H1 (cell line): ENCODE data around the gene ZNF669. TPM values are rescaled to one million over a fixed set of nuclear protein-coding genes. Genes with fewer than 3 reads are reported as not detected.

Experiments used
- CTCF ChIA-PET: fragments of 300-600 bp; sonication (Branson Sonifier 250); formaldehyde crosslinking; loops from one replicate; lab custom pipeline; 2021; ENCODE audit not compliant: partially characterized antibody; lab: Charles Lee
- POLR2A ChIA-PET: fragments of 300-600 bp; sonication (Branson Sonifier 250); formaldehyde crosslinking; loops from one replicate; lab custom pipeline; 2021; ENCODE audit warnings: inconsistent platforms; ENCODE audit not compliant: partially characterized antibody; lab: Charles Lee
- DNase-seq, 2 experiments: peaks; one replicate each; pipeline versions ENCODE4 v3.0.0 to v3.0.0-alpha.2; 2010 to 2022; ENCODE audit warnings: low spot score in 2 of 2, low read depth in 1 of 2, mixed read lengths in 1 of 2
- FAIRE-seq: peaks from 2 replicates; lab custom pipeline; 2011; peaks lifted over from hg19 to GRCh38; lab: Jason Lieb, UNC
- H2AFZ ChIP-seq: 2 replicates; pipeline ENCODE4 v1.8.1; 2012; ENCODE audit warnings: low read length, inconsistent platforms
- H2AK5ac ChIP-seq: 2 replicates; pipeline ENCODE4 v1.6.1; 2013; ENCODE audit warnings: low read depth, low read length
- H2BK120ac ChIP-seq: replicated peaks from 2 replicates; pipeline ENCODE3; 2013; ENCODE audit warnings: low read depth, low read length, inconsistent platforms
- H2BK12ac ChIP-seq: 2 replicates; pipeline ENCODE4 v1.6.1; 2013; ENCODE audit warnings: low read depth, low read length
- H2BK15ac ChIP-seq: 2 replicates; pipeline ENCODE4 v1.6.1; 2013; ENCODE audit warnings: low read length
- H2BK20ac ChIP-seq: 2 replicates; pipeline ENCODE4 v1.6.1; 2013; ENCODE audit warnings: low read length
- H2BK5ac ChIP-seq: 2 replicates; pipeline ENCODE4 v1.6.1; 2013; ENCODE audit warnings: low read depth, low read length
- H3K14ac ChIP-seq: 2 replicates; pipeline ENCODE4 v1.6.1; 2013; ENCODE audit warnings: inconsistent platforms; ENCODE audit not compliant: insufficient read length
- H3K18ac ChIP-seq: 2 replicates; pipeline ENCODE4 v1.6.1; 2013; ENCODE audit warnings: low read length; ENCODE audit errors: extremely low read depth
- H3K23ac ChIP-seq: 2 replicates; pipeline ENCODE4 v1.6.1; 2013; ENCODE audit warnings: inconsistent platforms; ENCODE audit not compliant: insufficient read length
- H3K23me2 ChIP-seq: 2 replicates; pipeline ENCODE4 v1.6.1; 2013; ENCODE audit warnings: low read depth, low read length
- H3K27ac ChIP-seq: 2 replicates; pipeline ENCODE4 v1.6.1; 2011; ENCODE audit warnings: low read depth, low read length, inconsistent platforms
- H3K27me3 ChIP-seq, 4 experiments: replicated peaks in 1 of 4; 1 replicate in 1 of 4; 2 replicates in 3 of 4; pipeline versions ENCODE4 v1.6.1 to v1.8.1; 2011 to 2013; ENCODE audit warnings: low read length in 3 of 4, mild to moderate bottlenecking in 3 of 4, inconsistent platforms in 2 of 4, mixed read lengths in 2 of 4, moderate library complexity in 1 of 4; ENCODE audit not compliant: control insufficient read depth in 3 of 4, insufficient read depth in 3 of 4; ENCODE audit errors: extremely low read depth in 1 of 4
- H3K36me3 ChIP-seq, 4 experiments: 2 replicates each; pipeline versions ENCODE4 v1.6.1 to v1.8.1; 2011 to 2013; ENCODE audit warnings: mild to moderate bottlenecking in 4 of 4, low read length in 3 of 4, moderate library complexity in 2 of 4, control low read depth in 1 of 4, inconsistent platforms in 1 of 4; ENCODE audit not compliant: insufficient read depth in 4 of 4, control insufficient read depth in 2 of 4
- H3K4ac ChIP-seq: replicated peaks from 2 replicates; pipeline ENCODE3; 2013; ENCODE audit warnings: low read length, low read depth, mixed read lengths, inconsistent platforms; ENCODE audit not compliant: insufficient read length
- H3K4me1 ChIP-seq, 4 experiments: replicated peaks in 1 of 4; 1 replicate in 1 of 4; 2 replicates in 3 of 4; pipeline versions ENCODE4 v1.6.1 to v1.8.1; 2011 to 2013; ENCODE audit warnings: low read length in 3 of 4, inconsistent platforms in 2 of 4, mixed read lengths in 1 of 4; ENCODE audit not compliant: insufficient read depth in 4 of 4, control insufficient read depth in 3 of 4
- H3K4me2 ChIP-seq, 2 experiments: 2 replicates each; pipeline versions ENCODE4 v1.6.1 to v1.8.1; 2011 to 2013; ENCODE audit warnings: low read depth in 2 of 2, low read length in 2 of 2, control low read depth in 1 of 2, inconsistent platforms in 1 of 2, mild to moderate bottlenecking in 1 of 2; ENCODE audit not compliant: insufficient read depth in 1 of 2
- H3K4me3 ChIP-seq, 4 experiments: fragments of 200-600, 300-600 bp in 1 of 4; sonication (generic), shearing (Covaris generic), sonication (Bioruptor Twin) in 1 of 4; 2 replicates each; pipeline versions ENCODE4 v1.5.1 to v1.8.1; 2011 to 2016; ENCODE audit warnings: low read length in 4 of 4, low read depth in 3 of 4, control low read depth in 2 of 4, inconsistent platforms in 2 of 4, mild to moderate bottlenecking in 2 of 4, mixed read lengths in 1 of 4, moderate library complexity in 1 of 4; ENCODE audit not compliant: insufficient read depth in 2 of 4; ENCODE audit errors: extremely low read depth in 1 of 4
- H3K56ac ChIP-seq: replicated peaks from 2 replicates; pipeline ENCODE3; 2013; ENCODE audit warnings: low read depth, mild to moderate bottlenecking, mixed read lengths, low read length, inconsistent platforms; ENCODE audit not compliant: insufficient read length
- H3K79me1 ChIP-seq: 2 replicates; pipeline ENCODE4 v1.6.1; 2013; ENCODE audit warnings: low read depth, low read length, control low read depth
- H3K79me2 ChIP-seq, 2 experiments: 2 replicates each; pipeline versions ENCODE4 v1.6.1 to v1.8.1; 2012 to 2013; ENCODE audit warnings: low read length in 2 of 2, mild to moderate bottlenecking in 2 of 2, inconsistent platforms in 1 of 2; ENCODE audit not compliant: insufficient read depth in 2 of 2, control insufficient read depth in 1 of 2
- H3K9ac ChIP-seq, 4 experiments: replicated peaks in 1 of 4; 1 replicate in 1 of 4; 2 replicates in 3 of 4; pipeline versions ENCODE4 v1.6.1 to v1.8.1; 2011 to 2013; ENCODE audit warnings: low read depth in 3 of 4, low read length in 3 of 4, control low read depth in 2 of 4, mild to moderate bottlenecking in 2 of 4, moderate library complexity in 2 of 4, inconsistent platforms in 1 of 4; ENCODE audit errors: extremely low read depth in 1 of 4
- H3K9me3 ChIP-seq, 2 experiments: 2 replicates each; pipeline versions ENCODE4 v1.6.1 to v1.8.1; 2012 to 2013; ENCODE audit warnings: mild to moderate bottlenecking in 2 of 2, moderate library complexity in 2 of 2, control low read depth in 1 of 2, inconsistent platforms in 1 of 2, low read depth in 1 of 2, low read length in 1 of 2, mixed read lengths in 1 of 2; ENCODE audit not compliant: insufficient read depth in 2 of 2
- H4K20me1 ChIP-seq, 2 experiments: replicated peaks in 1 of 2; 2 replicates each; pipeline versions ENCODE3 to v1.8.1; 2011 to 2013; ENCODE audit warnings: inconsistent platforms in 2 of 2, low read length in 2 of 2, mild to moderate bottlenecking in 1 of 2; ENCODE audit not compliant: insufficient read depth in 2 of 2, control insufficient read depth in 1 of 2
- H4K5ac ChIP-seq: 2 replicates; pipeline ENCODE4 v1.6.1; 2013; ENCODE audit warnings: low read length, low read depth, mixed read lengths, inconsistent platforms; ENCODE audit not compliant: insufficient read length
- H4K8ac ChIP-seq: 2 replicates; pipeline ENCODE4 v1.8.0; 2013; ENCODE audit warnings: mild to moderate bottlenecking, moderate library complexity, low read length, inconsistent platforms; ENCODE audit not compliant: insufficient read depth; ENCODE audit errors: extremely low read depth
- H4K91ac ChIP-seq: replicated peaks from 2 replicates; pipeline ENCODE3; 2013; ENCODE audit warnings: low read length, mixed read lengths, inconsistent platforms; ENCODE audit not compliant: insufficient read length
- CEBPB ChIP-seq: IDR thresholded peaks from 2 replicates; pipeline ENCODE4 v1.6.1; 2012; ENCODE audit warnings: low read depth, low read length
- CREB1 ChIP-seq: IDR thresholded peaks from 2 replicates; pipeline ENCODE4 v1.6.1; 2012; ENCODE audit warnings: inconsistent platforms
- KDM4A ChIP-seq: IDR thresholded peaks from one replicate; pipeline ENCODE4 v1.7.1; 2012; ENCODE audit warnings: low read depth, mild to moderate bottlenecking, moderate library complexity, low read length, inconsistent platforms; ENCODE audit not compliant: severe bottlenecking
- PHF8 ChIP-seq: fragments of 200-600 bp; sonication (generic); conservative IDR thresholded peaks from 2 replicates; pipeline ENCODE4 v1.7.1; 2012; ENCODE audit warnings: low read depth, mild to moderate bottlenecking, inconsistent platforms, low read length, moderate library complexity
- RBBP5 ChIP-seq: IDR thresholded peaks from 2 replicates; pipeline ENCODE4 v1.7.1; 2012; ENCODE audit warnings: low read depth, mild to moderate bottlenecking, inconsistent platforms, low read length, moderate library complexity, borderline replicate concordance
- SUZ12 ChIP-seq: fragments of 200-600 bp; sonication (generic); IDR thresholded peaks from 2 replicates; pipeline ENCODE4 v1.6.1; 2012; ENCODE audit warnings: mild to moderate bottlenecking, inconsistent platforms, low read length, moderate library complexity, mixed read lengths
- TBP ChIP-seq: IDR thresholded peaks from 2 replicates; pipeline ENCODE4 v1.6.1; 2011; ENCODE audit warnings: low read depth, low read length, improper control_type of control experiment
- TCF12 ChIP-seq: IDR thresholded peaks from 2 replicates; pipeline ENCODE4 v1.6.1; 2011; ENCODE audit warnings: low read depth, mild to moderate bottlenecking, low read length
- WGBS, 2 experiments: shearing (Covaris generic) in 1 of 2; methylation state at CpG; one replicate each; pipeline versions ENCODE4 v1.1.6 to v1.1.7; 2013 to 2015; ENCODE audit warnings: low lambda C conversion rate in 2 of 2, mixed read lengths in 2 of 2, inconsistent platforms in 1 of 2, low coverage in 1 of 2, missing lambda C conversion rate in 1 of 2; ENCODE audit not compliant: insufficient replicate concordance in 2 of 2, insufficient coverage in 1 of 2, insufficient read length in 1 of 2; ENCODE audit errors: extremely low coverage in 1 of 2, missing lambda C conversion rate in 1 of 2; 5-methylcytosine and 5-hydroxymethylcytosine counted together
- polyA plus RNA-seq, 7 experiments: library from polyadenylated mRNA; depleted of rRNA in 3 of 7; stranded (reverse) in 5 of 7; unstranded in 2 of 7; fragments of >200 nt in 5 of 7; fragments of 200-250 nt in 2 of 7; gene quantifications; 1 replicate in 5 of 7; 2 replicates in 1 of 7; 4 replicates in 1 of 7; pipeline versions ENCODE4 v1.2.1 to v1.2.3, GENCODE V29; 2011 to 2013; ENCODE audit warnings: missing spikeins in 2 of 7, mixed read lengths in 2 of 7
- total RNA-seq: library from RNA; stranded (reverse); fragmentation: NEBNext Ultra II Directional; extraction: Animal tissue kit (Norgen Biotek cat#: 25700); gene quantifications from 2 replicates; pipeline ENCODE4 v1.2.1, GENCODE V29; 2021
- TF ChIP-seq, protein P1 (sequence below): IDR thresholded peaks from 2 replicates; pipeline ENCODE4 v1.6.1; 2012; ENCODE audit warnings: low read length, inconsistent platforms
- TF ChIP-seq, protein P2 (sequence below): IDR thresholded peaks from 2 replicates; pipeline ENCODE4 v1.6.1; 2012; ENCODE audit warnings: inconsistent platforms

Gene ZNF669
- total and polyA plus RNA-seq, 2 of the 8 experiments (the other 6 are each of a cell fraction or from before 2014, with no cell fraction given), result 4.8 to 20.3 TPM

DNA sequence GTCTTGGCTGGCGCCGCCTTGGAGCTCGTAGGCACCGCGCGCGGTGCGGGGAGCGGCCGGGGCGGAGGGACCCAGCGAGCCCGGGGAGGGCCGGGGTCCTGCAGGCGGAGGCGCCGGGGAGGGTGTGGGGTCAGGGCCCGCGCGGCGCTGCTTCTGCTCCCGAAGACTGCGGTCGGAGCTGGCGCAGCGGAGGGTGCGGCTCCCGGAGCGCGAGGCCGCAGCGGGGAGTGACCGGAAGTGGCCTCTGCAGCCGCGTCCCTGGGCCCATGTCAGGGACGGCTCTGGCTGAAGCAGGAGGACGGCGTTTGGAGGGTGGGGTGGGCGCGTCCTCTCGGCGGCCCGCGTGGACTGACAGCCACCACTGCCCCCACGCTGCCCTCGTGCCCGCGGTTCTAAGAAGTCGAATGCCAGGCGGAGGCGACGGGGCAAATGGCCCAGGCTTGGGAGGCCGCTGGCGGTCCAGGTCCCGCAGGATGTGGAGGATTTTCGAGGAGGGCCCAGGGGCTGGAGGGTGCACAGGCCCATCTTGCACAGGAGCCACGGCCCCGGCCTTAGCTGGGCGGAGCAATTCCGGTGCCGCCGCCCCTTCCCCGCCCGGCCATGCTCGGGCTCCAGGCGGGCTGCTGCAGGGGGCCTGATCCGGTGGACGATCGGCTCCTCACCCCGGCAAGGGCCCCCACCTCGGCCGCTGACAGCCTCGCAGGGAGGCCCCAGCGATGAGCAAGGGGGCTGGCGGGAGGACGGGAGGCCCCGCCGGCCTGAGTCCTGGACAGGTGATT is 7.7 kb upstream of the ZNF669 start:
- no peak overlapping the region for H3K23ac ChIP-seq
- H2BK120ac ChIP-seq, result no peak overlapping the region
- H3K23me2 ChIP-seq, result peaks cover 16% of the 10 kb centered on the region; the same call in 1 of the 2 replicates
- peak overlapping the region; percentile 69; the same call in 1 of the 2 replicates for H2AFZ ChIP-seq
- no peak overlapping the region for H2BK12ac ChIP-seq
- no peak overlapping the region for H2BK20ac ChIP-seq
- no peaks in the 10 kb centered on the region for H3K79me1 ChIP-seq
- no peaks in the 10 kb centered on the region for H3K36me3 ChIP-seq
- H2AK5ac ChIP-seq, result no peak overlapping the region
- peaks cover 2 to 32% (median 15%) of the 10 kb centered on the region in 4 experiments for H3K27me3 ChIP-seq
- H3K4me2 ChIP-seq, result peak overlapping the region; percentile 47 to 94
- no peak overlapping the region; the same call in 1 of the 2 replicates for H2BK15ac ChIP-seq
- H3K4me1 ChIP-seq, result peaks cover 0 to 4% (median 1%) of the 10 kb centered on the region in 4 experiments; a peak in 4 of 7 replicates
- WGBS, 2 experiments, result 3% methylated on average over 39 of the region's 78 CpGs; no CpG with 5 or more reads in 1 of the 2 experiments
- H3K18ac ChIP-seq, result no peak overlapping the region; the same call in 1 of the 2 replicates
- peaks cover 0 to 3% of the 10 kb centered on the region in 2 experiments for H4K20me1 ChIP-seq
- H3K27ac ChIP-seq, result no peak overlapping the region
- no peak overlapping the region for H3K4ac ChIP-seq
- H4K91ac ChIP-seq, result peak overlapping the region; percentile 65
- H3K79me2 ChIP-seq, result no peaks in the 10 kb centered on the region
- H2BK5ac ChIP-seq, result no peak overlapping the region
- H3K56ac ChIP-seq, result no peak overlapping the region
- ChIA-PET POLR2A (interaction anchor here (0.7 to 1.5 kb wide), 3 partner anchors 34 to 181 kb away, joined by 3 to 4 read pairs (median 4); partner anchors contain the start of gene ZNF670), CTCF (interaction anchor here (1.3 kb wide), 1 partner anchor 8 kb away, joined by 5 read pairs; no protein-coding TSS in a partner anchor)
- H3K4me3 ChIP-seq, result peak overlapping the region; percentile 40 to 73 (median 56)
- no peaks in the 10 kb centered on the region for H3K9me3 ChIP-seq
- no peak overlapping the region for H3K14ac ChIP-seq
- no peak overlapping the region; a peak in 1 of 7 replicates for H3K9ac ChIP-seq
- H4K8ac ChIP-seq, result peak overlapping the region; percentile 92
- DNase-seq, result peak in 1 of 2 experiments; percentile 68
- FAIRE-seq, result no peak
- no peak overlapping the region for H4K5ac ChIP-seq
- TF ChIP-seq PHF8, result peak; percentile 33
- peak; percentile 41 for TF ChIP-seq SUZ12
- TF ChIP-seq, protein P1, sequence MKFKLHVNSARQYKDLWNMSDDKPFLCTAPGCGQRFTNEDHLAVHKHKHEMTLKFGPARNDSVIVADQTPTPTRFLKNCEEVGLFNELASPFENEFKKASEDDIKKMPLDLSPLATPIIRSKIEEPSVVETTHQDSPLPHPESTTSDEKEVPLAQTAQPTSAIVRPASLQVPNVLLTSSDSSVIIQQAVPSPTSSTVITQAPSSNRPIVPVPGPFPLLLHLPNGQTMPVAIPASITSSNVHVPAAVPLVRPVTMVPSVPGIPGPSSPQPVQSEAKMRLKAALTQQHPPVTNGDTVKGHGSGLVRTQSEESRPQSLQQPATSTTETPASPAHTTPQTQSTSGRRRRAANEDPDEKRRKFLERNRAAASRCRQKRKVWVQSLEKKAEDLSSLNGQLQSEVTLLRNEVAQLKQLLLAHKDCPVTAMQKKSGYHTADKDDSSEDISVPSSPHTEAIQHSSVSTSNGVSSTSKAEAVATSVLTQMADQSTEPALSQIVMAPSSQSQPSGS, result no peak
- no peak; the same call in 1 of the 2 replicates for TF ChIP-seq RBBP5
- TF ChIP-seq CREB1, result no peak
- TF ChIP-seq TCF12, result no peak
- TF ChIP-seq KDM4A, result peak; percentile 85
- TF ChIP-seq, protein P2, sequence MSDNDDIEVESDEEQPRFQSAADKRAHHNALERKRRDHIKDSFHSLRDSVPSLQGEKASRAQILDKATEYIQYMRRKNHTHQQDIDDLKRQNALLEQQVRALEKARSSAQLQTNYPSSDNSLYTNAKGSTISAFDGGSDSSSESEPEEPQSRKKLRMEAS, result no peak
- no peak for TF ChIP-seq CEBPB
- no peak for TF ChIP-seq TBP
